A673 (cell line): ENCODE results near the gene CEACAM21. TPM values are rescaled to one million over a fixed set of nuclear protein-coding genes. Genes with fewer than 3 reads are reported as not detected.

ENCODE experiments used
- BruUV-seq: library from RNA; stranded (reverse); fragments of 400-500 nt; replicated peaks from 2 replicates; lab custom pipeline; 2021; lab: Mats Ljungman, UMichigan
- CTCF ChIA-PET: fragments of 300-600 bp; sonication (Branson Sonifier 250); formaldehyde crosslinking; loops from one replicate; lab custom pipeline; 2022; ENCODE audit warnings: antibody characterized with exemption; lab: Charles Lee
- POLR2A ChIA-PET: fragments of 300-600 bp; sonication (Branson Sonifier 250); formaldehyde crosslinking; loops from one replicate; lab custom pipeline; 2022; ENCODE audit warnings: antibody characterized with exemption; ENCODE audit not compliant: low non-redundant PET; lab: Charles Lee
- DNase-seq: peaks from one replicate; pipeline ENCODE4 v3.0.0-alpha.2; 2015; ENCODE audit warnings: low spot score
- H3K27ac ChIP-seq: fragments of 200-600 bp; sonication (generic); 2 replicates; pipeline ENCODE4 v1.5.1; 2016; ENCODE audit warnings: mixed run types, low read depth, mild to moderate bottlenecking, mixed read lengths, antibody characterized with exemption, low read length; ENCODE audit not compliant: poor library complexity, severe bottlenecking
- H3K27me3 ChIP-seq: fragments of 200-600 bp; sonication (generic); replicated peaks from 2 replicates; pipeline ENCODE4 v1.6.1; 2017; ENCODE audit warnings: mixed run types, low read depth, mild to moderate bottlenecking, mixed read lengths, antibody characterized with exemption, low read length; ENCODE audit not compliant: insufficient read depth, poor library complexity
- H3K36me3 ChIP-seq: fragments of 200-600 bp; sonication (generic); 2 replicates; pipeline ENCODE4 v1.6.1; 2016; ENCODE audit warnings: mixed run types, mild to moderate bottlenecking, mixed read lengths, antibody characterized with exemption, low read length; ENCODE audit not compliant: insufficient read depth, poor library complexity, severe bottlenecking
- H3K4me1 ChIP-seq: fragments of 200-600 bp; sonication (generic); 2 replicates; pipeline ENCODE4 v1.6.1; 2017; ENCODE audit warnings: mixed run types, mild to moderate bottlenecking, mixed read lengths, antibody characterized with exemption, low read length; ENCODE audit not compliant: insufficient read depth, poor library complexity, severe bottlenecking
- H3K4me3 ChIP-seq: fragments of 200-600 bp; sonication (generic); 2 replicates; pipeline ENCODE4 v1.5.1; 2016; ENCODE audit warnings: low read depth, mixed run types, mild to moderate bottlenecking, mixed read lengths, low read length; ENCODE audit not compliant: poor library complexity, severe bottlenecking
- H3K9me3 ChIP-seq: fragments of 200-600 bp; sonication (generic); 2 replicates; pipeline ENCODE4 v1.6.1; 2016; ENCODE audit warnings: mixed run types, low read depth, mild to moderate bottlenecking, mixed read lengths, antibody characterized with exemption, low read length; ENCODE audit not compliant: poor library complexity, severe bottlenecking
- EZH2 ChIP-seq: fragments of 200-600 bp; sonication (generic); IDR thresholded peaks from 2 replicates; pipeline ENCODE4 v1.6.1; 2017; ENCODE audit warnings: borderline replicate concordance, low read depth, mild to moderate bottlenecking, mixed read lengths, antibody characterized with exemption, low read length; ENCODE audit not compliant: poor library complexity, severe bottlenecking
- intact Hi-C: fragments of 100-400 bp; cut with micrococcal nuclease; formaldehyde crosslinking; loops from one replicate; pipeline ENCODE4 v1.10.0; 2022; ENCODE audit not compliant: unreplicated experiment
- total RNA-seq: library from RNA; stranded (reverse); gene quantifications from 2 replicates; pipeline ENCODE4 v1.2.3, GENCODE V29; 2021
- TF ChIP-seq, protein P1 (sequence below): fragments of 300-800, 200-600 bp; sonication (generic); conservative IDR thresholded peaks from 2 replicates; pipeline ENCODE4 v1.5.1; 2017; ENCODE audit warnings: low read depth, mild to moderate bottlenecking, antibody characterized with exemption, low read length, moderate library complexity, mixed read lengths

CEACAM21 gene
- total RNA-seq, 1 experiment from 2014 or later: 4.3 TPM

GRCh38 chr19:41545547-41545946, 30.4 kb upstream of the CEACAM21 start:
- H3K27ac ChIP-seq: no peak overlapping the region
- DNase-seq: no peak
- no peaks in the 10 kb centered on the region for H3K27me3 ChIP-seq
- POLR2A ChIA-PET: no interaction called here
- no TSS peak for BruUV-seq
- CTCF ChIA-PET: no interaction called here
- peaks cover 23% of the 10 kb centered on the region for H3K4me1 ChIP-seq
- intact Hi-C loops: no loop called here
- no peak for TF ChIP-seq EZH2
- TF ChIP-seq, protein P1, sequence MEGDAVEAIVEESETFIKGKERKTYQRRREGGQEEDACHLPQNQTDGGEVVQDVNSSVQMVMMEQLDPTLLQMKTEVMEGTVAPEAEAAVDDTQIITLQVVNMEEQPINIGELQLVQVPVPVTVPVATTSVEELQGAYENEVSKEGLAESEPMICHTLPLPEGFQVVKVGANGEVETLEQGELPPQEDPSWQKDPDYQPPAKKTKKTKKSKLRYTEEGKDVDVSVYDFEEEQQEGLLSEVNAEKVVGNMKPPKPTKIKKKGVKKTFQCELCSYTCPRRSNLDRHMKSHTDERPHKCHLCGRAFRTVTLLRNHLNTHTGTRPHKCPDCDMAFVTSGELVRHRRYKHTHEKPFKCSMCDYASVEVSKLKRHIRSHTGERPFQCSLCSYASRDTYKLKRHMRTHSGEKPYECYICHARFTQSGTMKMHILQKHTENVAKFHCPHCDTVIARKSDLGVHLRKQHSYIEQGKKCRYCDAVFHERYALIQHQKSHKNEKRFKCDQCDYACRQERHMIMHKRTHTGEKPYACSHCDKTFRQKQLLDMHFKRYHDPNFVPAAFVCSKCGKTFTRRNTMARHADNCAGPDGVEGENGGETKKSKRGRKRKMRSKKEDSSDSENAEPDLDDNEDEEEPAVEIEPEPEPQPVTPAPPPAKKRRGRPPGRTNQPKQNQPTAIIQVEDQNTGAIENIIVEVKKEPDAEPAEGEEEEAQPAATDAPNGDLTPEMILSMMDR: no peak
- H3K4me3 ChIP-seq: no peak overlapping the region
- H3K36me3 ChIP-seq: no peaks in the 10 kb centered on the region
- H3K9me3 ChIP-seq: no peaks in the 10 kb centered on the region

DNA sequence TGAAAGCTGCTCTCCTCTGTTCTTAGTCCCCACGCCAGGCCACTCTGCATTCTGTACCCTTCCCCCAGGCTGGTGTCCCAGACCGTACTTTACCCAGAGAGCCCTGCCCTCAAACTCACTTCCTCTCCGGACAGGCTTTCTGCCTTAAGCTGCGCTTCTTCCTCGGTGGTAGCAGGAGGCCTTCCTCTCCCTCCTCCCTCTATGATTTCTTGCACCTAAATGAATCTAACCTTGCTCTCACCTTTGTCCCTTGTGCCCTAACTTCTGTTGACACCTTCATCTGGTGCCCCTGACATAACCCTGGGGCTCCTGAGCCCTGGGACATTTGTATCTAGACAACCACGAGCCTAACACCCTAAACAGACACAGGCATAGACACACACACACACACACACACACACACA, 29.6 kb upstream of the CEACAM21 start:
- intact Hi-C loops: no loop called here
- no peaks in the 10 kb centered on the region for H3K27me3 ChIP-seq
- H3K4me1 ChIP-seq: peaks cover 23% of the 10 kb centered on the region
- no peak for DNase-seq
- CTCF ChIA-PET: no interaction called here
- POLR2A ChIA-PET: no interaction called here
- H3K36me3 ChIP-seq: no peaks in the 10 kb centered on the region
- TF ChIP-seq, protein P1: no peak
- TF ChIP-seq EZH2: no peak
- BruUV-seq: no TSS peak
- no peak overlapping the region for H3K27ac ChIP-seq
- no peaks in the 10 kb centered on the region for H3K9me3 ChIP-seq
- H3K4me3 ChIP-seq: no peak overlapping the region

DNA sequence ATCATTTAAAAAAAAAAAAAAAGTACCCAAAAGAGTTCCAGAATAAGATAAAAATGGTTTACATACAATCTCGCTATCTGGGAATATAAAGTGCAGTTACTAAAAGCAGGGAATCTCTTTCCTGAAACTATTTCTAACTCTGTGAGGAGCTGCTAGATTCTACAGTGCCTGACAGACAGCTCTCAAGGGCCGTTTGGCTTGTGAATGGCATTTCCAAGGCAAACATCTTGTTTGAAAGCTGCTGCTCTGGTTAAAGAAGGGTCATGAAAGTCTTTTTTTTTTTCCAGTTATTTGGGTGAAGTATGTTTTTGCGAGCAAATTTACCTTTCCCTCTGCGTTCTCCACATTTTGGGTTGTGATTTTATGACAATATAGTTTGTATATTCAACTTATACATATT, 29.0 kb upstream of the CEACAM21 start:
- Histone ChIP-seq H3K36me3 (no peaks in the 10 kb centered on the region), H3K4me1 (peaks cover 23% of the 10 kb centered on the region), H3K9me3 (no peaks in the 10 kb centered on the region), H3K27ac (no peak overlapping the region), H3K27me3 (no peaks in the 10 kb centered on the region), H3K4me3 (no peak overlapping the region)
- no peak for DNase-seq
- no peak for TF ChIP-seq EZH2
- TF ChIP-seq, protein P1: no peak
- ChIA-PET POLR2A (no interaction called here), CTCF (no interaction called here)
- no TSS peak for BruUV-seq
- intact Hi-C loops: no loop called here
